Measurements from ENCODE around the gene PKNOX2.

- TF ChIP-seq POLR2A (IDR thresholded peaks at IDR 0.05): no peak
- TF ChIP-seq, protein P1, sequence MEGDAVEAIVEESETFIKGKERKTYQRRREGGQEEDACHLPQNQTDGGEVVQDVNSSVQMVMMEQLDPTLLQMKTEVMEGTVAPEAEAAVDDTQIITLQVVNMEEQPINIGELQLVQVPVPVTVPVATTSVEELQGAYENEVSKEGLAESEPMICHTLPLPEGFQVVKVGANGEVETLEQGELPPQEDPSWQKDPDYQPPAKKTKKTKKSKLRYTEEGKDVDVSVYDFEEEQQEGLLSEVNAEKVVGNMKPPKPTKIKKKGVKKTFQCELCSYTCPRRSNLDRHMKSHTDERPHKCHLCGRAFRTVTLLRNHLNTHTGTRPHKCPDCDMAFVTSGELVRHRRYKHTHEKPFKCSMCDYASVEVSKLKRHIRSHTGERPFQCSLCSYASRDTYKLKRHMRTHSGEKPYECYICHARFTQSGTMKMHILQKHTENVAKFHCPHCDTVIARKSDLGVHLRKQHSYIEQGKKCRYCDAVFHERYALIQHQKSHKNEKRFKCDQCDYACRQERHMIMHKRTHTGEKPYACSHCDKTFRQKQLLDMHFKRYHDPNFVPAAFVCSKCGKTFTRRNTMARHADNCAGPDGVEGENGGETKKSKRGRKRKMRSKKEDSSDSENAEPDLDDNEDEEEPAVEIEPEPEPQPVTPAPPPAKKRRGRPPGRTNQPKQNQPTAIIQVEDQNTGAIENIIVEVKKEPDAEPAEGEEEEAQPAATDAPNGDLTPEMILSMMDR (IDR thresholded peaks at IDR 0.05 in 8 of 11, conservative IDR thresholded peaks at IDR 0.05 in 3 of 11): no peak
- TF ChIP-seq POLR2AphosphoS5 (IDR thresholded peaks at IDR 0.05): no peak
Observed at GRCh38 chr11:125429807-125430678, 265.5 kb downstream of the PKNOX2 start.
